ENCODE measurements around the gene TRIM22.
A peak's percentile ranks its signal among the peaks of the same experiment; 100 is the strongest.

DNA sequence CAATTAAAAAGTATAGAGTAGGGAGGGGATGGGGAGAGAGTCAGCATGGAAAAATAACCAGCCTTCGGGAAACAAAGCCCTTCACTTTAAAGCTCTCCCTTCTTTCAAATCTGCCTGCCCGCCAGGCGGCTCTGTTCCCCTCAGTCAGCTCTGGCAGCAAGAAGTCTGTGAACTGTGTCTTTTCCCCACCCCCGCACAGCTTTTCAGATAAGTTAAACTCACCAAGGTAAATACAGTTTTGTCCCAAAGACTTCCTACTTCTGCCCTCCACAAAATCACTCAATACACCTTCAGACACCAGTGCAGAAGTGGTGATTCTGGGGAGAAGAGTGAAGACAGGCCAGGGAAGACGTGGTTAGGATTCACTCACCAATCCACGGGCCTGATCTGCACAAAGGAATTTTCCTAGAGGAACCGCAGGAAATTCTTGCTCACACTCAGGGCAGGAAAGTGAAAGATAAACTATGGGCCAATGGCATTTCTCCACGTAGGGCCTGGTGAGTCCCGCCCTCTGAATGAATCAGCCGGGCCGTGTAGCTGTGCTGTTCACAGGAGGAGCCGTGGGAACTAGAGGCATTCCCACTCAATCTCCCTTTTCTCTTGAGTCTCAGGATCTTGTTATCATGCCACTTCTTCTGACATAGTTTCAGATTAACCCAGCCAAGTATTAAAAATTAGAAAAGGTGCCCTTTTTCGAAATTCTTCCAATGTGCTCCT lies 4.8 kb upstream of the TRIM22 start, which contains the start of gene TRIM5:
- TF ChIP-seq POLR2A (IDR thresholded peaks at IDR 0.05), result peak in 1 of 4 donors; percentile 48
- TF ChIP-seq, protein P1, sequence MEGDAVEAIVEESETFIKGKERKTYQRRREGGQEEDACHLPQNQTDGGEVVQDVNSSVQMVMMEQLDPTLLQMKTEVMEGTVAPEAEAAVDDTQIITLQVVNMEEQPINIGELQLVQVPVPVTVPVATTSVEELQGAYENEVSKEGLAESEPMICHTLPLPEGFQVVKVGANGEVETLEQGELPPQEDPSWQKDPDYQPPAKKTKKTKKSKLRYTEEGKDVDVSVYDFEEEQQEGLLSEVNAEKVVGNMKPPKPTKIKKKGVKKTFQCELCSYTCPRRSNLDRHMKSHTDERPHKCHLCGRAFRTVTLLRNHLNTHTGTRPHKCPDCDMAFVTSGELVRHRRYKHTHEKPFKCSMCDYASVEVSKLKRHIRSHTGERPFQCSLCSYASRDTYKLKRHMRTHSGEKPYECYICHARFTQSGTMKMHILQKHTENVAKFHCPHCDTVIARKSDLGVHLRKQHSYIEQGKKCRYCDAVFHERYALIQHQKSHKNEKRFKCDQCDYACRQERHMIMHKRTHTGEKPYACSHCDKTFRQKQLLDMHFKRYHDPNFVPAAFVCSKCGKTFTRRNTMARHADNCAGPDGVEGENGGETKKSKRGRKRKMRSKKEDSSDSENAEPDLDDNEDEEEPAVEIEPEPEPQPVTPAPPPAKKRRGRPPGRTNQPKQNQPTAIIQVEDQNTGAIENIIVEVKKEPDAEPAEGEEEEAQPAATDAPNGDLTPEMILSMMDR (IDR thresholded peaks at IDR 0.05), result peak; percentile 12 to 71 (median 62)
